Colonic mucosa (tissue), 4 donors: ENCODE data around the gene BRSK1. TPM values are rescaled to one million over a fixed set of nuclear protein-coding genes. Genes with fewer than 3 reads are reported as not detected.

Source experiments
- DNase-seq: peaks from one replicate; pipeline ENCODE4 v3.0.0-alpha.2; 2020
- H3K27ac ChIP-seq: fragments of 200-600 bp; one replicate; pipeline ENCODE4 v1.8.0; 2021
- H3K27me3 ChIP-seq: fragments of 200-600 bp; one replicate; pipeline ENCODE4 v1.8.0; 2021
- H3K36me3 ChIP-seq: fragments of 200-600 bp; one replicate; pipeline ENCODE4 v1.8.0; 2021
- H3K4me1 ChIP-seq: fragments of 200-600 bp; one replicate; pipeline ENCODE4 v1.8.0; 2021; ENCODE audit warnings: mild to moderate bottlenecking
- H3K4me3 ChIP-seq: fragments of 200-600 bp; one replicate; pipeline ENCODE4 v1.8.0; 2021
- H3K9ac ChIP-seq, 2 donors: one replicate each; pipeline ENCODE4 v1.7.0; 2013; ENCODE audit warnings: control low read depth in 2 of 2, low read depth in 2 of 2, low read length in 2 of 2
- H3K9me3 ChIP-seq: fragments of 200-600 bp; one replicate; pipeline ENCODE4 v1.8.0; 2021
- intact Hi-C: fragments of 100-400 bp; cut with DNase I; formaldehyde crosslinking; loops from one replicate; pipeline ENCODE4 v1.14.1; 2022
- total RNA-seq, 2 donors: library from RNA; stranded (reverse); fragmentation: NEBNext Ultra II Directional in 1 of 2; extraction: Animal tissue kit (Norgen Biotek cat#: 25700) in 1 of 2; gene quantifications; one replicate each; pipeline ENCODE4 v1.2.1, GENCODE V29; 2021
- TF ChIP-seq, protein P1 (sequence below): fragments of 200-600 bp; IDR thresholded peaks from one replicate; pipeline ENCODE4 v1.8.0; 2022; ENCODE audit warnings: antibody characterized with exemption, mild to moderate bottlenecking
- donor health status: healthy.
- donor health status: DM: no; HTN: no; CAD: no.
- donor health status: DM: no; HTN: no; CAD: no.

Gene BRSK1
- total RNA-seq, 2 donors from 2014 or later: 0.59 to 2.3 TPM

GRCh38 chr19:55285229-55285890 is 1.6 kb downstream of the BRSK1 start:
- Histone ChIP-seq H3K9ac (peak overlapping the region in 1 of 2 donors; percentile 35), H3K27me3 (peaks cover 3% of the 10 kb centered on the region), H3K4me3 (no peak overlapping the region), H3K36me3 (no peaks in the 10 kb centered on the region), H3K27ac (no peak overlapping the region), H3K9me3 (no peaks in the 10 kb centered on the region), H3K4me1 (no peaks in the 10 kb centered on the region)
- intact Hi-C loops: no loop called here
- TF ChIP-seq, protein P1, sequence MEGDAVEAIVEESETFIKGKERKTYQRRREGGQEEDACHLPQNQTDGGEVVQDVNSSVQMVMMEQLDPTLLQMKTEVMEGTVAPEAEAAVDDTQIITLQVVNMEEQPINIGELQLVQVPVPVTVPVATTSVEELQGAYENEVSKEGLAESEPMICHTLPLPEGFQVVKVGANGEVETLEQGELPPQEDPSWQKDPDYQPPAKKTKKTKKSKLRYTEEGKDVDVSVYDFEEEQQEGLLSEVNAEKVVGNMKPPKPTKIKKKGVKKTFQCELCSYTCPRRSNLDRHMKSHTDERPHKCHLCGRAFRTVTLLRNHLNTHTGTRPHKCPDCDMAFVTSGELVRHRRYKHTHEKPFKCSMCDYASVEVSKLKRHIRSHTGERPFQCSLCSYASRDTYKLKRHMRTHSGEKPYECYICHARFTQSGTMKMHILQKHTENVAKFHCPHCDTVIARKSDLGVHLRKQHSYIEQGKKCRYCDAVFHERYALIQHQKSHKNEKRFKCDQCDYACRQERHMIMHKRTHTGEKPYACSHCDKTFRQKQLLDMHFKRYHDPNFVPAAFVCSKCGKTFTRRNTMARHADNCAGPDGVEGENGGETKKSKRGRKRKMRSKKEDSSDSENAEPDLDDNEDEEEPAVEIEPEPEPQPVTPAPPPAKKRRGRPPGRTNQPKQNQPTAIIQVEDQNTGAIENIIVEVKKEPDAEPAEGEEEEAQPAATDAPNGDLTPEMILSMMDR: no peak
- no peak for DNase-seq

- Histone ChIP-seq H3K27me3 (peaks cover 3% of the 10 kb centered on the region), H3K4me3 (no peak overlapping the region), H3K27ac (no peak overlapping the region), H3K4me1 (no peaks in the 10 kb centered on the region), H3K9me3 (no peaks in the 10 kb centered on the region), H3K36me3 (no peaks in the 10 kb centered on the region), H3K9ac (no peak overlapping the region)
- TF ChIP-seq, protein P1: no peak
- intact Hi-C loops: no loop called here
- DNase-seq: no peak
These were observed 3.7 kb downstream of the BRSK1 start for GRCh38 chr19:55287361-55288079.

DNA sequence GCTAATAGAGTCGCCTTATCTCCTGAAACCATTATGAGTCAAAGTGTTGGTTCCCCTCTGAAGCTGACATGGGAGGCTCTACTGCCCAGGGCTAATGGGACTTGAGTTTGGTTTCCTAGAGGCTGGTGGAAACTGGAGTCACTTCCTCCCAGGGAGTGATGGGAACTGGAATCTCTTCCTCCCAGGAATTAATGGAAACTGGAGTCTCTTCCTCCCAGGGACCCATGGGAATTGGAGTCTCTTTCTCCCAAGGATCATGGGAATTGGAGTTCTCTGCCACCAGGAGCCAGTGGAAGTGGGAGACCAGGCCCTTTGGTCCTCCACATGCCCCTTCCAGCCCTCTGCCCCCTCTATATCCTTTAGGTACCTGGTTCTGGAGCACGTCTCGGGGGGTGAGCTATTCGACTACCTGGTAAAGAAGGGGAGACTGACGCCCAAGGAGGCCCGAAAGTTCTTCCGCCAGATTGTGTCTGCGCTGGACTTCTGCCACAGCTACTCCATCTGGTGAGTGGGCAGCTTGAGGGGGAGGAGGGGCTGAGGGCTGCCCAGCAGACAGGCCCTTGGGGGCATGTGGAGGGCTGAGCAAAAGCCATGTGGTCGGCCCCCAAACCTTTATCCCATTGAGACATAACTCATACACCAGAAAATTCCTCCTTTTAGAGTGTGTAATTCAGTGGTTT is 5.5 kb downstream of the BRSK1 start:
- Histone ChIP-seq H3K36me3 (no peaks in the 10 kb centered on the region), H3K9me3 (no peaks in the 10 kb centered on the region), H3K9ac (no peak overlapping the region), H3K27me3 (no peaks in the 10 kb centered on the region), H3K4me1 (no peaks in the 10 kb centered on the region), H3K4me3 (no peak overlapping the region), H3K27ac (no peak overlapping the region)
- TF ChIP-seq, protein P1: no peak
- intact Hi-C loops: no loop called here
- DNase-seq: no peak

GRCh38 chr19:55297267-55297666 is 13.5 kb downstream of the BRSK1 start:
- Histone ChIP-seq H3K9ac (no peak overlapping the region), H3K27me3 (no peaks in the 10 kb centered on the region), H3K9me3 (no peaks in the 10 kb centered on the region), H3K36me3 (no peaks in the 10 kb centered on the region), H3K4me3 (no peak overlapping the region), H3K27ac (no peak overlapping the region), H3K4me1 (no peaks in the 10 kb centered on the region)
- intact Hi-C loops: no loop called here
- no peak for DNase-seq
- TF ChIP-seq, protein P1: no peak

- Histone ChIP-seq H3K36me3 (no peaks in the 10 kb centered on the region), H3K27me3 (no peaks in the 10 kb centered on the region), H3K27ac (no peak overlapping the region), H3K4me1 (no peaks in the 10 kb centered on the region), H3K9me3 (no peaks in the 10 kb centered on the region), H3K4me3 (no peak overlapping the region), H3K9ac (no peak overlapping the region)
- intact Hi-C loops: no loop called here
- TF ChIP-seq, protein P1: no peak
- no peak for DNase-seq
These were observed 16.2 kb downstream of the BRSK1 start for GRCh38 chr19:55299991-55300390.
